Measurements from ENCODE around the gene DIO2.

GRCh38 chr14:80208461-80208860, 2.8 kb downstream of the DIO2 start:
- no peak for TF ChIP-seq POLR2AphosphoS5 (IDR thresholded peaks at IDR 0.05; ENCODE audit: low read depth, low read length)
- TF ChIP-seq CTCF (IDR thresholded peaks at IDR 0.05): no peak
- TF ChIP-seq SIN3A (IDR thresholded peaks at IDR 0.05; ENCODE audit: borderline replicate concordance, insufficient read depth, low read depth, low read length): no peak
- TF ChIP-seq REST (IDR thresholded peaks at IDR 0.05; ENCODE audit: insufficient read depth in 1 of 2, low read depth in 2 of 2, low read length in 1 of 2): no peak
- no peak for TF ChIP-seq TCF7L2 (IDR thresholded peaks at IDR 0.05; ENCODE audit: low read depth, low read length)

Data from Panc1 (cell line).